ENCODE results near the gene SATB2. TPM values are rescaled to one million over a fixed set of nuclear protein-coding genes. Genes with fewer than 3 reads are reported as not detected.

Gene SATB2
- total RNA-seq, 2 donors from 2014 or later: 133 to 178 TPM

DNA sequence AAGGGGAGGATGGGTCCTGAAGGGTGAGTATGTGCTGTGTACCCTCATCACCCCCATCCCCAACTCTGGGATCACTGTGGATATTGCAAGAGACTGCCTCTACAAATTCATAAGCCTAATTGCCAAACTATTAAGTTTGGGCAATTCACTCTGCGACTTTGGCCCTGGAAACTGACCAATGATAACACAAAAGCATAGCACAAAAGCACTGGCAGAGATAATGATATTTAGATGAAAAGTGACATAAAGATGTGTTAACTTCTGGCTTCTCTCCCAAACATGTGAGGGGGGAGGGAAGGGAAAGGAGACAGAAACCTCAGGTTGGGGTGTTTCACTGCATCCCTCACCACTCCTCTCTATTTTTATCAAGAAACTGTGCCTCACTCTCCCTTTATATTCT is 150.3 kb downstream of the SATB2 start:
- no peaks in the 10 kb centered on the region for H3K27me3 ChIP-seq
- no peak overlapping the region for H3K9ac ChIP-seq (ENCODE audit: low read depth in 2 of 2, low read length in 2 of 2)
- DNase-seq: no peak
- intact Hi-C loops (cut with DNase I): no loop called here
- no peaks in the 10 kb centered on the region for H3K9me3 ChIP-seq
- no peaks in the 10 kb centered on the region for H3K36me3 ChIP-seq
- no peak overlapping the region for H3K4me3 ChIP-seq
- TF ChIP-seq, protein P1, sequence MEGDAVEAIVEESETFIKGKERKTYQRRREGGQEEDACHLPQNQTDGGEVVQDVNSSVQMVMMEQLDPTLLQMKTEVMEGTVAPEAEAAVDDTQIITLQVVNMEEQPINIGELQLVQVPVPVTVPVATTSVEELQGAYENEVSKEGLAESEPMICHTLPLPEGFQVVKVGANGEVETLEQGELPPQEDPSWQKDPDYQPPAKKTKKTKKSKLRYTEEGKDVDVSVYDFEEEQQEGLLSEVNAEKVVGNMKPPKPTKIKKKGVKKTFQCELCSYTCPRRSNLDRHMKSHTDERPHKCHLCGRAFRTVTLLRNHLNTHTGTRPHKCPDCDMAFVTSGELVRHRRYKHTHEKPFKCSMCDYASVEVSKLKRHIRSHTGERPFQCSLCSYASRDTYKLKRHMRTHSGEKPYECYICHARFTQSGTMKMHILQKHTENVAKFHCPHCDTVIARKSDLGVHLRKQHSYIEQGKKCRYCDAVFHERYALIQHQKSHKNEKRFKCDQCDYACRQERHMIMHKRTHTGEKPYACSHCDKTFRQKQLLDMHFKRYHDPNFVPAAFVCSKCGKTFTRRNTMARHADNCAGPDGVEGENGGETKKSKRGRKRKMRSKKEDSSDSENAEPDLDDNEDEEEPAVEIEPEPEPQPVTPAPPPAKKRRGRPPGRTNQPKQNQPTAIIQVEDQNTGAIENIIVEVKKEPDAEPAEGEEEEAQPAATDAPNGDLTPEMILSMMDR (IDR thresholded peaks at IDR 0.05): no peak
- H3K27ac ChIP-seq: no peak overlapping the region
- no peaks in the 10 kb centered on the region for H3K4me1 ChIP-seq

DNA sequence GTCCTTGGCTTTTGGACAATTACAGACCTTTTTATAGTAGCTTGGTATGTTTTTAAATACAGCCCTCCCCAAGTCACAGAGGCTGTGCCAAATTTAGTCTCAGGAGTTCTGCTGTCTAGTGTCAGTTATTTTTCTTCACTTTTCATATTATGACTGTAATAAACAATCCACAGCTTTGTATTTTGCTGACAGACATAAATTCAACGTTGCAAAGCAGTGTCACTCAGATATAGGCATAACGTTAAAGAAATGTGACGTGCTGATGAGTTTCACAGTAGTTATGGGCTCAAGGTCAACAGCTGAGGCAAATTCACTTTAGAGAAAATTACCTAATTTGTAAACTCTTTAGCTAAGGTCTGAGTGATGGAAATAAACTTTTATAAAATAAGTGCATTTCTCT is 151.6 kb downstream of the SATB2 start:
- H3K27me3 ChIP-seq: no peaks in the 10 kb centered on the region
- no peak overlapping the region for H3K9ac ChIP-seq (ENCODE audit: low read depth in 2 of 2, low read length in 2 of 2)
- TF ChIP-seq, protein P1 (IDR thresholded peaks at IDR 0.05): no peak
- H3K9me3 ChIP-seq: no peaks in the 10 kb centered on the region
- H3K4me3 ChIP-seq: no peak overlapping the region
- no peak overlapping the region for H3K27ac ChIP-seq
- H3K36me3 ChIP-seq: no peaks in the 10 kb centered on the region
- no peak for DNase-seq
- intact Hi-C loops (cut with DNase I): no loop called here
- no peaks in the 10 kb centered on the region for H3K4me1 ChIP-seq

DNA sequence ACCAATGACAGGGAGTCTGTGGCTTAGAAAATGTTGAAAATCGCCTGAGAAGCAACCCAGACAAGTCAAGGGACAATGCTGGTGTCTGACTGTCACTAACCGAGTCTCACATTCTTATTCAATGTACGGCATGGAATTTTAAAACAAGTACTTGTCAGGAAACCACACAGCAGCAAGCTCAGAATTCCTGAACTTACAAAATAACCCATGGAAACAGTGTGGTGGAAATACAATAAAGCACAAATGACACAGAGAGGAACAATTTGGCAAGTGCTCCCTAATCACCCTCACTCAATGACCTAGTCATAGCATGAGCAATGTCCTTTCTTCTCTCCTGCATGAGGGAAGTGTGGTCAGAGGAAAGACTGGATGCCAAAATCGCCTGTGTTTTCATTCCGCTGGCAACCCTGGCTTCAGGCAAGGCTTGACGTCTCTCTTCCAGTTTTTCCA is 154.0 kb downstream of the SATB2 start:
- H3K4me1 ChIP-seq: no peaks in the 10 kb centered on the region
- no peak overlapping the region for H3K9ac ChIP-seq (ENCODE audit: low read depth in 2 of 2, low read length in 2 of 2)
- intact Hi-C loops (cut with DNase I): no loop called here
- H3K9me3 ChIP-seq: no peaks in the 10 kb centered on the region
- H3K27ac ChIP-seq: no peak overlapping the region
- TF ChIP-seq, protein P1 (IDR thresholded peaks at IDR 0.05): no peak
- no peak for DNase-seq
- no peak overlapping the region for H3K4me3 ChIP-seq
- H3K27me3 ChIP-seq: no peaks in the 10 kb centered on the region
- H3K36me3 ChIP-seq: peaks cover 4% of the 10 kb centered on the region

DNA sequence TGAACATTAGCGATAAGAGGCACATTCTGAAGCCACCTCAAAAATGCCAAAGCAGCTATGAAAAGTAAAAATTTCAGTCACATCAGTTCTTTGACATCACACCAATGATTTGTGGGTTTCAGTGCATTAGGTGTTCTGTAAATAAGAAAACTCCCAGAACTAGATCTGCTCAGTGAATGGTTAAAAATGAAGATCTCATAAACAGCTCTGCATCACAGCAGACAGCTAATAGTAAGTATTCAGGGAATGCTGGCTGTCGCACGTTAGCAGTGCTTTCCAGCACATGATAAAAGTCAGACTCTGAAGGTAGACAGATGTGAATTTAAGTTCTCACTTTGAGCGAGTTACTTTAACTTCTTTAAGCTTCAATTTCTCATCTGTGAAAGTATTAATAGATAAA is 154.9 kb downstream of the SATB2 start:
- TF ChIP-seq, protein P1 (IDR thresholded peaks at IDR 0.05): no peak
- Histone ChIP-seq H3K9me3 (no peaks in the 10 kb centered on the region), H3K27ac (no peak overlapping the region), H3K27me3 (no peaks in the 10 kb centered on the region), H3K36me3 (peaks cover 9% of the 10 kb centered on the region), H3K9ac (ENCODE audit: low read depth in 2 of 2, low read length in 2 of 2) (no peak overlapping the region), H3K4me1 (no peaks in the 10 kb centered on the region), H3K4me3 (no peak overlapping the region)
- DNase-seq: no peak
- intact Hi-C loops (cut with DNase I): no loop called here

DNA sequence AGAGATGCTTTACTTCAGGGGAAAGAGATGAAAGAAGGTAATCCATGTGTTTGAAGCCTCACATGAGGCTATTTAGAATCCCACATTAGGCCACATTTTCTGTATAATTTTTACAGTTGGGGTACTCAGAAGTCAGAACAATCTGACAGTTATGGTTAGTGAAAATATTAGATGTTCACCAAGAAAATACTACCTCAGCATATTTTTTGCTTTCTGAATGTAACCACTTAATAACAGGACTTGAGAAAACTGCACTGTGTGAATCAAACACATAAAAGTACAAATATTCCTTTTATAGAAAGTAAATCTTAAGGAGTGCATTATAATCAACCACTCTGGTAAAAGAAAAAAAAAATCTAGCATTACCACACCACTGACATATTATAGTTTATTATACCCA is 169.3 kb downstream of the SATB2 start:
- no peaks in the 10 kb centered on the region for H3K27me3 ChIP-seq
- no peaks in the 10 kb centered on the region for H3K4me1 ChIP-seq
- no peak overlapping the region for H3K4me3 ChIP-seq
- H3K36me3 ChIP-seq: no peaks in the 10 kb centered on the region
- H3K27ac ChIP-seq: no peak overlapping the region
- TF ChIP-seq, protein P1 (IDR thresholded peaks at IDR 0.05): no peak
- intact Hi-C loops (cut with DNase I): no loop called here
- DNase-seq: no peak
- H3K9ac ChIP-seq (ENCODE audit: low read depth in 2 of 2, low read length in 2 of 2): no peak overlapping the region
- no peaks in the 10 kb centered on the region for H3K9me3 ChIP-seq

DNA sequence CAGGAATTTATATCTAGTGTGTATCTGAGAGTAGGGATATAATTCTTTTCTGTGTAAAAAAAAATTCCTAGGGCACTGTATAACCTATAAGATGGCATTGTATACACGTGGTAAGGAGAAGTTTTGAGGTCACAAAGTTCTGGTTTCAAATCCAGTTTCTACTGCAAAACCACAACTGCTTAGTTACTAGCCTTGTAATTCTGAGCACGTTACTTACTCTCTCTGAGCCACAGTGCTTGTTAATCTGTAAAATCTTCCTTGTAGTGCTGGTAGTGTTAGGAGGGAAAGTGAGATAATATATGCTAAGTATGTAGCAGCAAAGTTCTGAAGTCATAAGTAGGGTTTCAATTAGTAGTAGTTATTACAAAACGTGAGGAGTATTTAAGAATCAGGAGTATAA is 175.4 kb downstream of the SATB2 start:
- intact Hi-C loops (cut with DNase I): no loop called here
- no peaks in the 10 kb centered on the region for H3K4me1 ChIP-seq
- TF ChIP-seq, protein P1 (IDR thresholded peaks at IDR 0.05): no peak
- H3K9me3 ChIP-seq: no peaks in the 10 kb centered on the region
- no peak overlapping the region for H3K27ac ChIP-seq
- H3K27me3 ChIP-seq: no peaks in the 10 kb centered on the region
- DNase-seq: no peak
- H3K4me3 ChIP-seq: no peak overlapping the region
- no peak overlapping the region for H3K9ac ChIP-seq (ENCODE audit: low read depth in 2 of 2, low read length in 2 of 2)
- no peaks in the 10 kb centered on the region for H3K36me3 ChIP-seq
